DOHH2 (cell line): Measurements from ENCODE around the gene SHE.

Source experiments
- H3F3A ChIP-seq: fragments of 200-600 bp; sonication (generic), shearing (Covaris generic); 2 replicates; pipeline ENCODE4 v1.6.0; 2016; ENCODE audit warnings: antibody characterized with exemption, mild to moderate bottlenecking; ENCODE audit not compliant: control insufficient read depth, insufficient read depth
- H3K27ac ChIP-seq: fragments of 200-600 bp; sonication (generic); 2 replicates; pipeline ENCODE4 v1.5.1; 2014; ENCODE audit warnings: low read depth, mild to moderate bottlenecking, low read length, moderate library complexity
- H3K27me3 ChIP-seq: fragments of 200-600 bp; sonication (generic); 2 replicates; pipeline ENCODE4 v1.6.1; 2014; ENCODE audit warnings: mild to moderate bottlenecking, low read length, mixed read lengths; ENCODE audit not compliant: control insufficient read depth
- H3K36me3 ChIP-seq: fragments of 200-600 bp; sonication (generic); 2 replicates; pipeline ENCODE4 v1.6.1; 2014; ENCODE audit warnings: mild to moderate bottlenecking, low read length, moderate library complexity, mixed read lengths; ENCODE audit not compliant: control insufficient read depth
- H3K4me1 ChIP-seq: fragments of 200-600 bp; sonication (generic); 2 replicates; pipeline ENCODE4 v1.6.1; 2014; ENCODE audit warnings: mild to moderate bottlenecking, low read length, mixed read lengths; ENCODE audit not compliant: control insufficient read depth
- H3K4me2 ChIP-seq: fragments of 200-600 bp; sonication (generic); 2 replicates; pipeline ENCODE4 v1.6.0; 2014; ENCODE audit warnings: mild to moderate bottlenecking, low read length, moderate library complexity
- H3K4me3 ChIP-seq: fragments of 200-600 bp; sonication (generic); 2 replicates; pipeline ENCODE4 v1.5.1; 2014; ENCODE audit warnings: mild to moderate bottlenecking, low read length, mixed read lengths
- H3K79me2 ChIP-seq: fragments of 200-600 bp; sonication (generic); 2 replicates; pipeline ENCODE4 v1.6.1; 2014; ENCODE audit warnings: mild to moderate bottlenecking, low read length, mixed read lengths; ENCODE audit not compliant: control insufficient read depth
- H3K9me2 ChIP-seq: fragments of 200-600 bp; sonication (generic); replicated peaks from 2 replicates; pipeline ENCODE4 v1.6.1; 2014; ENCODE audit warnings: mild to moderate bottlenecking, low read length, mixed read lengths; ENCODE audit not compliant: control insufficient read depth
- H3K9me3 ChIP-seq: fragments of 200-600 bp; sonication (generic); 2 replicates; pipeline ENCODE4 v1.6.1; 2014; ENCODE audit warnings: antibody characterized with exemption, low read length, mixed read lengths; ENCODE audit not compliant: control insufficient read depth, insufficient read depth
- H4K20me1 ChIP-seq: fragments of 200-600 bp; sonication (generic); 2 replicates; pipeline ENCODE4 v1.6.0; 2014; ENCODE audit warnings: low read depth, mild to moderate bottlenecking, antibody characterized with exemption, low read length, moderate library complexity; ENCODE audit not compliant: control insufficient read depth, insufficient read depth
- EZH2phosphoT487 ChIP-seq: fragments of 200-600 bp; sonication (generic); IDR thresholded peaks from 2 replicates; pipeline ENCODE4 v1.6.1; 2017; ENCODE audit warnings: borderline replicate concordance, mild to moderate bottlenecking, antibody characterized with exemption, low read length, moderate library complexity, mixed read lengths
- TF ChIP-seq, protein P1 (sequence below): fragments of 200-600 bp; sonication (generic); IDR thresholded peaks from one replicate; pipeline ENCODE4 v1.5.1; 2014; ENCODE audit warnings: antibody characterized with exemption, mild to moderate bottlenecking, low read depth, low read length; ENCODE audit not compliant: poor library complexity, severe bottlenecking

SHE gene

DNA sequence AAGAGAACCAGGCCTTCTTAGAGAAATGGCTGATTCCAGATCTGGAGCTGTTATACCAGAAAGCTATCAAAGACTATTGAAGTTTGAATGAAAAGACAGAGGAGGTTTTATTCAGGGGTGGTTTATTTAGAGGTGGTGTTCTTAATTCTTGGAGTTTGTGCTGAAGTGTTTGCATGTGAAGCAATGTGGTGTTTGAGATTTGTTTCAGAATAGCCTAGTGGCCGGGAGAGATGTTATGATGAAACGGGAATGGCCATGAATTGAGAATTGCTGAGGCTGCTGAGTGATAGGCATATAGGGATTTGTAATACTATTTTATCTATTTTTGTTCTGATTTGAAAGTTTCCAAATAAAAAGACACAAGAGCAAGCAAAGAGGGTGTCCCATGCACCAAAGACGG is 10.5 kb upstream of the SHE start:
- no peaks in the 10 kb centered on the region for H4K20me1 ChIP-seq

DNA sequence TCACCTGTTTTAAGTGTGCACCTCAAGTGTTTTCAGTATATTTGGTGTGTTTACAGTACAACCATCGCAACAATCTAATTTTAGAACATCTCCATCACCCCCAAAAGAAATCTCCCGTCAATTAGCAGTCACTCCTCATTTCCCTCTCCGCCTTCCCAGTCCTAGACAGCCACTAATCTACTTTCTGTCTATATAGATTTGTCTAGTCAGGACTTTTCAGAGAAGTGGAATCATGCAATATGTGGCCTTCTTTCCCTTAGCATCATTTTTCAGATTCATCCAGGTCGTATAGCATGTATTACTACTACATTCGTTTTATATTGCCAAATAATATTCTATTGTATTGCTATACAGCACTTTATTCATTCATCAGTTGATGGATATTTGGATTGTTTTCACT is 1.7 kb upstream of the SHE start:
- no peak overlapping the region for H3K4me3 ChIP-seq
- 0 out of 2 replicates have a peak, but pooled peaks cover under 1% of the 10 kb centered on the region for H3F3A ChIP-seq
- H3K36me3 ChIP-seq: no peaks in the 10 kb centered on the region
- H3K4me2 ChIP-seq: no peak overlapping the region
- no peaks in the 10 kb centered on the region for H3K9me2 ChIP-seq
- peaks cover 45% of the 10 kb centered on the region for H3K27me3 ChIP-seq
- H3K27ac ChIP-seq: no peak overlapping the region
- no peaks in the 10 kb centered on the region for H4K20me1 ChIP-seq
- H3K79me2 ChIP-seq: no peaks in the 10 kb centered on the region
- peaks cover 4% of the 10 kb centered on the region for H3K4me1 ChIP-seq
- TF ChIP-seq EZH2phosphoT487: no peak
- TF ChIP-seq, protein P1, sequence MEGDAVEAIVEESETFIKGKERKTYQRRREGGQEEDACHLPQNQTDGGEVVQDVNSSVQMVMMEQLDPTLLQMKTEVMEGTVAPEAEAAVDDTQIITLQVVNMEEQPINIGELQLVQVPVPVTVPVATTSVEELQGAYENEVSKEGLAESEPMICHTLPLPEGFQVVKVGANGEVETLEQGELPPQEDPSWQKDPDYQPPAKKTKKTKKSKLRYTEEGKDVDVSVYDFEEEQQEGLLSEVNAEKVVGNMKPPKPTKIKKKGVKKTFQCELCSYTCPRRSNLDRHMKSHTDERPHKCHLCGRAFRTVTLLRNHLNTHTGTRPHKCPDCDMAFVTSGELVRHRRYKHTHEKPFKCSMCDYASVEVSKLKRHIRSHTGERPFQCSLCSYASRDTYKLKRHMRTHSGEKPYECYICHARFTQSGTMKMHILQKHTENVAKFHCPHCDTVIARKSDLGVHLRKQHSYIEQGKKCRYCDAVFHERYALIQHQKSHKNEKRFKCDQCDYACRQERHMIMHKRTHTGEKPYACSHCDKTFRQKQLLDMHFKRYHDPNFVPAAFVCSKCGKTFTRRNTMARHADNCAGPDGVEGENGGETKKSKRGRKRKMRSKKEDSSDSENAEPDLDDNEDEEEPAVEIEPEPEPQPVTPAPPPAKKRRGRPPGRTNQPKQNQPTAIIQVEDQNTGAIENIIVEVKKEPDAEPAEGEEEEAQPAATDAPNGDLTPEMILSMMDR: no peak
- H3K9me3 ChIP-seq: no peaks in the 10 kb centered on the region

More for the DNA sequence above, 10.5 kb upstream of the SHE start:
- no peak overlapping the region for H3K4me2 ChIP-seq
- H3K4me1 ChIP-seq: no peaks in the 10 kb centered on the region
- no peaks in the 10 kb centered on the region for H3K9me3 ChIP-seq
- H3K36me3 ChIP-seq: no peaks in the 10 kb centered on the region
- H3K4me3 ChIP-seq: no peak overlapping the region
- no peaks in the 10 kb centered on the region for H3K9me2 ChIP-seq
- H3F3A ChIP-seq: no peaks in the 10 kb centered on the region
- no peak overlapping the region for H3K27ac ChIP-seq
- H3K79me2 ChIP-seq: no peaks in the 10 kb centered on the region
- TF ChIP-seq, protein P1: no peak
- no peak for TF ChIP-seq EZH2phosphoT487
- H3K27me3 ChIP-seq: peaks cover 43% of the 10 kb centered on the region

DNA sequence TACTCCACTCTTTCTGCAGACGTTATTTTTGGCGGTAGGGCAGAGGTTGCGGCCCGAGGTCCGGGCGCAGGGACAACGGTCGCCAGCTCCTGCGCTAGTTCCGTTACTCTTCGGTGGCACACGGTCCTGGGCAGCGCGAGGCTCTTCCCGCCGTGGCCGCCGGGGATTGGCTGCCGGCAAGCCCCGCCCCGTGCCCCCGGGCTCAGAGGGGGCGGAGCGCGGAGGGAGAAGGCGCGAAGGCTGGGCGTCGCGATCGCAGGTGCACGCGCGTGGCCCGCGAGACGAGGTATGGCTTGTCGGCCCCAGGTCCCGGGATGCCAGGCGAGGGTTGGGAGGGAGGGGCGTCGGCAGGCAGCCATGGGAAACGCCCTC is 518 bp upstream of the SHE start:
- Histone ChIP-seq H3K36me3 (no peaks in the 10 kb centered on the region), H3K4me2 (no peak overlapping the region), H4K20me1 (no peaks in the 10 kb centered on the region), H3K27ac (no peak overlapping the region), H3K9me2 (no peaks in the 10 kb centered on the region), H3K9me3 (no peaks in the 10 kb centered on the region), H3K27me3 (peaks cover 38% of the 10 kb centered on the region), H3K4me1 (peaks cover 6% of the 10 kb centered on the region), H3F3A (0 out of 2 replicates have a peak, but pooled peaks cover 3% of the 10 kb centered on the region), H3K79me2 (no peaks in the 10 kb centered on the region), H3K4me3 (no peak overlapping the region)
- TF ChIP-seq, protein P1: no peak
- no peak for TF ChIP-seq EZH2phosphoT487
